ENCODE results near the gene KCNK4. TPM values are rescaled to one million over a fixed set of nuclear protein-coding genes. Genes with fewer than 3 reads are reported as not detected.

KCNK4 gene
- total RNA-seq, 4 donors from 2014 or later: 0.27 TPM; not detected in 3

DNA sequence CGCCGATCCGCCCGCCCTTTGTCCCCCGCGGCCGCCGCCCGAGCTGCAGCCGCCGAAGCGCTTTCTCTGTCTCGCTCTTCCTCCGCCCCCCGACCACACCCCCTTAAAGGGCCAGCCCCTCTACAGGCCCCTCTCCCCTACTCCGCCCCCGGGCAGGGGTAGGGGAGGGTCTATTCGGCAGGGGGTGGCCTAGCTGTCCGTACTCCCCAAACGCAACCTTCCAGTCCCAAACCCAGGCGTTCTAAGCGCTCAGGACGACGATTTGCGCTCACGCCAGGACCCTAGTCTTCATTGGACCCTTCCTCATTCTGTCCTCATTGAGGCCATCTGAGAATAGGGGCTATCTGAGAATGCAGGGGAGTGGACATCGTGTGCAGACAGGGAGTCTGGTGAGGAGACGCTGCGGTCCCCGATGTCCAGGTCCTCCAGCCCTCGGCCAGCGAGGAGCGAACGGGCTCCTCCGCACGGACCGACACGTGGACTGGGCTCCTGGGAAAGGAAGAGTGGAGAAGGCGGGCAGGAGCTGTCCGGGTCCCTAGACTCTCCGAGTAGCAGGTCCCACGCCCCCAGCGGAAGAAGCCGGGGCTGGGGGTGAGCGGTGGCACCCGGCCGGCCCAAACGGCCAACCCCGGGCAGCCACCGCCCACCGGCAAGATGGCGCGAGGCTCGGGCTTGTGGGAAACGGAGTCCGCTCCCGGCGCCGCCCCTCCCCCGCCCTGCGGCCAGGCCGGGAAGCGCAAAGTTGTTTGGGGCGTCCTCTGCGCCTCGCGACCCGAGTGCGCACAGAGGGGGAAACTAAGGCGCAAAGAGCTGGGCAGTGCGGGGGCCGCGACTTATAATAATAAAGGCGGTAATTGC, 44.0 kb upstream of the KCNK4 start, which contains the start of gene PPP1R14B:
Gene PPP1R14B, minus strand, starts transcription at position 73 of the 858 bp plus-strand sequence. CDS start 270 bp downstream, outside the sequence.
- in situ Hi-C loops (cut with MboI; ENCODE audit: low pct_ligation_motif_present in 1 of 4, low pct_unique_long_range_greater_than_20kb in 1 of 4, low sequenced_read_pairs in 3 of 4) (no loop called here), intact Hi-C loops (cut with DNase I; ENCODE audit: low total_unique reads) (no loop called here)
- H3K27me3 ChIP-seq: no peaks in the 10 kb centered on the region
- 2% methylated on average over 45 of the region's 74 CpGs; no CpG with 5 or more reads in 1 of the 2 donors for WGBS, 2 donors (ENCODE audit: low coverage in 1 of 2)
- peaks cover 23 to 50% (median 41%) of the 10 kb centered on the region in 4 donors for H3K4me1 ChIP-seq
- no peaks in the 10 kb centered on the region for H3K9me3 ChIP-seq
- peak within 1 kb of the TSS; percentile 62 to 78 (median 70) for H3K4me3 ChIP-seq
- peak; percentile 92 for DNase-seq
- H3K36me3 ChIP-seq: no peaks in the 10 kb centered on the region
- peak within 1 kb of the TSS; percentile 90 to 99 (median 94) for H3K27ac ChIP-seq
- peak in 2 of 3 donors; percentile 48 to 65 for TF ChIP-seq POLR2AphosphoS5 (IDR thresholded peaks at IDR 0.05)
- TF ChIP-seq EP300 (IDR thresholded peaks at IDR 0.05; ENCODE audit: low read depth): no peak
- peak; percentile 54 for TF ChIP-seq POLR2A (IDR thresholded peaks at IDR 0.05)
- TF ChIP-seq, protein P1, sequence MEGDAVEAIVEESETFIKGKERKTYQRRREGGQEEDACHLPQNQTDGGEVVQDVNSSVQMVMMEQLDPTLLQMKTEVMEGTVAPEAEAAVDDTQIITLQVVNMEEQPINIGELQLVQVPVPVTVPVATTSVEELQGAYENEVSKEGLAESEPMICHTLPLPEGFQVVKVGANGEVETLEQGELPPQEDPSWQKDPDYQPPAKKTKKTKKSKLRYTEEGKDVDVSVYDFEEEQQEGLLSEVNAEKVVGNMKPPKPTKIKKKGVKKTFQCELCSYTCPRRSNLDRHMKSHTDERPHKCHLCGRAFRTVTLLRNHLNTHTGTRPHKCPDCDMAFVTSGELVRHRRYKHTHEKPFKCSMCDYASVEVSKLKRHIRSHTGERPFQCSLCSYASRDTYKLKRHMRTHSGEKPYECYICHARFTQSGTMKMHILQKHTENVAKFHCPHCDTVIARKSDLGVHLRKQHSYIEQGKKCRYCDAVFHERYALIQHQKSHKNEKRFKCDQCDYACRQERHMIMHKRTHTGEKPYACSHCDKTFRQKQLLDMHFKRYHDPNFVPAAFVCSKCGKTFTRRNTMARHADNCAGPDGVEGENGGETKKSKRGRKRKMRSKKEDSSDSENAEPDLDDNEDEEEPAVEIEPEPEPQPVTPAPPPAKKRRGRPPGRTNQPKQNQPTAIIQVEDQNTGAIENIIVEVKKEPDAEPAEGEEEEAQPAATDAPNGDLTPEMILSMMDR (IDR thresholded peaks at IDR 0.05): peak in 3 of 5 experiments; percentile 16 to 39 (median 21)

DNA sequence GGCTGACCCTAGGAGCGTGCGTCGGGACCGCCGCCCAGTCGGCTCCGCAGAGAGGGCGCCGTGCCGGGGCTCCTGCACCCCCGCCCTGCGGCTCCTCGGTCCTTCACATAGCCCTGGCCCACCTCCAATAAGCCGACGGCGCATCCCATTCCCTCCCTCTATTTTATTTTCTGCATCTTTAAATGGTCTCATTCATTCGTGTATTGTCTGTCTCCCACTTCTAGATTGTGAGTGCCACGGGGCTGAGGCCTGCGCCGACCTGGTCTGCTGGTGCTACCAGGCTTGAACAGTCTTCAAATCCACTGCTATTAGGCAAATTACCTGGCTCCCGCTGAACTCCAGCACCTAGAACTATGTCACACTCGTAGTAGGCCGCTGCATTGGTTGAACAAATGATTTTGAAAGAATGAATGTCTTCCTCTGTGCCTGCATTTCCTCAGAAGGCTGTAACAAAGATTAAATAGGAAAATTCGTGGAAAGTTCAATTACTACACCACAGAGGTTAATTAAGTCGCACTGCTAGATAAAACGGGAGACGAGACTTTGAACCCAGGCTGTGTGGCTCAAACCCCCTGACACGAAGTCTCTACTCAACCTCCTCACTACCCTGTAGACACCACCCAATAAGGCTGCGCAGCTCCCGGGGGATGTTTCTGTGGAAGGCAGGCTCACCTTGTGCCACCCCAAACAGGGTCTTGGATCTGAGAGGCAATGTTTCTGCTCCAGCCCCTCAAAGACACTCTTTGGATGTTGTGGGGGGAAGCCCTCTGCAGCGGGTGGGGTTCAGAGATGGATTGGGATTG, 43.2 kb upstream of the KCNK4 start:
- peak; percentile 29 for DNase-seq
- in situ Hi-C loops (cut with MboI; ENCODE audit: low pct_ligation_motif_present in 1 of 4, low pct_unique_long_range_greater_than_20kb in 1 of 4, low sequenced_read_pairs in 3 of 4): no loop called here

DNA sequence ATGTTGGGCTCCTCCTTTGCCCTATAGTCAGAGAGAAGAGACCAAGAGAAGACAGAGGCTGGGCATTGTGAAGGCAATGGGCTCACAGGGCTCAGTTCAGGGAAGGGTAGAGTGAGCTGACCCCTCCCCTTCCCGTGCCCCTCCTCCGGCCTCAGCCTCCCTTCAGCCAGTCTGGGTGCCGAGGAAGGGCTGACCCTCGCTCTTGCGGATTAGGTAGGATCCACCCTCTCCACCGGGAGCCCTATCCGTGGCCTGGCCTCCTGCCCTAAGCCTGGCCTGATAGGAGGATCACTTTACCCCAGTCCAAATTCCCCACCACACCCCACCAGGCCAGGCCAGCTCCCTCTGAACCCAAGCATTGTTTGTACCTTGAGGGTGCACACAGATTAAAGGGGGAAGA, 42.5 kb upstream of the KCNK4 start:
- Histone ChIP-seq H3K9me3 (no peaks in the 10 kb centered on the region), H3K4me3 (no peak overlapping the region), H3K27ac (no peak overlapping the region), H3K27me3 (no peaks in the 10 kb centered on the region), H3K36me3 (no peaks in the 10 kb centered on the region), H3K4me1 (peaks cover 21 to 50% (median 43%) of the 10 kb centered on the region in 4 donors)
- intact Hi-C loops (cut with DNase I; ENCODE audit: low total_unique reads) (no loop called here), in situ Hi-C loops (cut with MboI; ENCODE audit: low pct_ligation_motif_present in 1 of 4, low pct_unique_long_range_greater_than_20kb in 1 of 4, low sequenced_read_pairs in 3 of 4) (no loop called here)
- no peak for TF ChIP-seq POLR2A (IDR thresholded peaks at IDR 0.05)
- TF ChIP-seq, protein P1 (IDR thresholded peaks at IDR 0.05): no peak
- TF ChIP-seq EP300 (IDR thresholded peaks at IDR 0.05; ENCODE audit: low read depth): no peak
- no peak for TF ChIP-seq POLR2AphosphoS5 (IDR thresholded peaks at IDR 0.05)
- 78% methylated on average over 7 of the region's 7 CpGs; no CpG with 5 or more reads in 1 of the 2 donors for WGBS, 2 donors (ENCODE audit: low coverage in 1 of 2)
- DNase-seq: peak; percentile 11

More for the DNA sequence above, 43.2 kb upstream of the KCNK4 start:
- H3K9me3 ChIP-seq: no peaks in the 10 kb centered on the region
- no peaks in the 10 kb centered on the region for H3K36me3 ChIP-seq
- no peaks in the 10 kb centered on the region for H3K27me3 ChIP-seq
- intact Hi-C loops (cut with DNase I; ENCODE audit: low total_unique reads): no loop called here
- peak overlapping the region; percentile 12 to 68 (median 64) for H3K4me3 ChIP-seq
- WGBS, 2 donors (ENCODE audit: low coverage in 1 of 2): 43 to 50% methylated on average over 12 to 31 of the region's 31 CpGs
- TF ChIP-seq POLR2A (IDR thresholded peaks at IDR 0.05) (no peak), POLR2AphosphoS5 (IDR thresholded peaks at IDR 0.05) (no peak)
- peak overlapping the region; percentile 90 to 99 (median 94) for H3K27ac ChIP-seq
- peaks cover 21 to 50% (median 42%) of the 10 kb centered on the region in 4 donors for H3K4me1 ChIP-seq

DNA sequence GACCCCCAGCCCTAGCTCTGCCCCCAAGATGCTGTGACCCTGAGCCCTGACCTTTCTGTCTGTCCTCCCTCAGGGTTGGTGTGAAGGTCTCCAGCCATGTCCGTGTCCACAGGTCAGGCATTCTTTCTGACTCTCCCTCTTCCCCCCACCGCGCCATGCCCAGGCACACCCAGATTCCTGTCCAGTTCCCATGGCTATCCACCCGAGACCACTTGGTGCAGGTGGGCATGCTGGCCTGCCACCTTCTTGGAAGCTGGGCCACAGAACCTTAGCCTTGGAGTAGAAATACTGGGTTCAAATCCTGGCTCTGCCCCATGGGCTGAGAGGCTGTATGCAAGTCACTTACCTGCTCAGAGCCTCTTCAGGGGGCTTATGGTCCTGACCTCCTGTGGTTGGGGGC, 42.1 kb upstream of the KCNK4 start:
- 95% methylated on average over 4 of the region's 4 CpGs; no CpG with 5 or more reads in 1 of the 2 donors for WGBS, 2 donors (ENCODE audit: low coverage in 1 of 2)
- Histone ChIP-seq H3K9me3 (no peaks in the 10 kb centered on the region), H3K4me3 (no peak overlapping the region), H3K4me1 (peaks cover 21 to 52% (median 44%) of the 10 kb centered on the region in 4 donors), H3K27me3 (no peaks in the 10 kb centered on the region), H3K27ac (no peak overlapping the region), H3K36me3 (no peaks in the 10 kb centered on the region)
- no peak for DNase-seq
- TF ChIP-seq POLR2A (IDR thresholded peaks at IDR 0.05): no peak
- TF ChIP-seq, protein P1 (IDR thresholded peaks at IDR 0.05): no peak
- no peak for TF ChIP-seq POLR2AphosphoS5 (IDR thresholded peaks at IDR 0.05)
- no peak for TF ChIP-seq EP300 (IDR thresholded peaks at IDR 0.05; ENCODE audit: low read depth)
- intact Hi-C loops (cut with DNase I; ENCODE audit: low total_unique reads) (no loop called here), in situ Hi-C loops (cut with MboI; ENCODE audit: low pct_ligation_motif_present in 1 of 4, low pct_unique_long_range_greater_than_20kb in 1 of 4, low sequenced_read_pairs in 3 of 4) (no loop called here)

All from transverse colon (tissue), 4 donors.